MM.1S (cell line): ENCODE results near the gene XPO5.

ENCODE experiments used
- DNase-seq: peaks from one replicate; pipeline ENCODE4 v3.0.0-alpha.2; 2015
- H2AFZ ChIP-seq: fragments of 300-600 bp; sonication (generic); 2 replicates; pipeline ENCODE4 v1.6.0; 2016; ENCODE audit warnings: antibody characterized with exemption, low read length
- H3F3A ChIP-seq: fragments of 300-600 bp; sonication (generic); 2 replicates; pipeline ENCODE4 v1.6.1; 2016; ENCODE audit warnings: mild to moderate bottlenecking, antibody characterized with exemption, low read length, moderate library complexity, mixed read lengths; ENCODE audit not compliant: insufficient read depth
- H3K27ac ChIP-seq: fragments of 300-600 bp; sonication (generic); 2 replicates; pipeline ENCODE4 v1.5.1; 2016; ENCODE audit warnings: mild to moderate bottlenecking, low read length
- H3K27me3 ChIP-seq: fragments of 300-600 bp; sonication (generic); replicated peaks from 2 replicates; pipeline ENCODE4 v1.6.0; 2016; ENCODE audit warnings: low read length; ENCODE audit not compliant: insufficient read depth
- H3K36me3 ChIP-seq: fragments of 300-600 bp; sonication (generic); replicated peaks from 2 replicates; pipeline ENCODE4 v1.6.1; 2016; ENCODE audit warnings: mild to moderate bottlenecking, low read length, mixed read lengths; ENCODE audit not compliant: insufficient read depth
- H3K4me1 ChIP-seq: fragments of 300-600 bp; sonication (generic); 2 replicates; pipeline ENCODE4 v1.6.1; 2016; ENCODE audit warnings: low read length, mixed read lengths
- H3K4me2 ChIP-seq: fragments of 300-600 bp; sonication (generic); 2 replicates; pipeline ENCODE4 v1.6.0; 2016; ENCODE audit warnings: low read depth, low read length
- H3K4me3 ChIP-seq: fragments of 300-600 bp; sonication (generic); 2 replicates; pipeline ENCODE4 v1.5.1; 2016; ENCODE audit warnings: low read length, mixed read lengths
- H3K79me2 ChIP-seq: fragments of 300-600 bp; sonication (generic); 2 replicates; pipeline ENCODE4 v1.6.1; 2016; ENCODE audit warnings: mixed run types, low read length, mixed read lengths
- H3K9ac ChIP-seq: fragments of 300-600 bp; sonication (generic); 2 replicates; pipeline ENCODE4 v1.6.1; 2016; ENCODE audit warnings: low read length, mixed read lengths
- H3K9me2 ChIP-seq: fragments of 300-600 bp; sonication (generic); replicated peaks from 2 replicates; pipeline ENCODE4 v1.6.1; 2016; ENCODE audit warnings: mild to moderate bottlenecking, low read length, mixed read lengths; ENCODE audit not compliant: insufficient read depth
- H3K9me3 ChIP-seq: fragments of 300-600 bp; sonication (generic); replicated peaks from 2 replicates; pipeline ENCODE4 v1.6.1; 2016; ENCODE audit warnings: mild to moderate bottlenecking, low read length, mixed read lengths; ENCODE audit not compliant: insufficient read depth
- H4K20me1 ChIP-seq: fragments of 300-600 bp; sonication (generic); 2 replicates; pipeline ENCODE4 v1.6.1; 2016; ENCODE audit warnings: mild to moderate bottlenecking, low read length, moderate library complexity, mixed read lengths; ENCODE audit not compliant: insufficient read depth
- CTCF ChIP-seq: fragments of 300-600 bp; sonication (generic); IDR thresholded peaks from 2 replicates; pipeline ENCODE4 v1.5.1; 2016; ENCODE audit warnings: antibody characterized with exemption, low read length, mixed read lengths
- EZH2 ChIP-seq: fragments of 300-600 bp; sonication (generic); optimal IDR thresholded peaks from 2 replicates; pipeline ENCODE3; 2017; ENCODE audit warnings: low read depth, mild to moderate bottlenecking, antibody characterized with exemption, low read length, mixed read lengths
- EZH2phosphoT487 ChIP-seq: fragments of 300-600 bp; sonication (generic); IDR thresholded peaks from 2 replicates; pipeline ENCODE4 v1.6.1; 2018; ENCODE audit warnings: antibody characterized with exemption, low read length

Gene XPO5

GRCh38 chr6:43494321-43494720 lies 81.5 kb downstream of the XPO5 start:
- no peak overlapping the region for H3K27ac ChIP-seq
- H3F3A ChIP-seq: no peaks in the 10 kb centered on the region
- TF ChIP-seq EZH2phosphoT487 (no peak), CTCF (no peak), EZH2 (no peak)
- H3K9me3 ChIP-seq: no peaks in the 10 kb centered on the region
- H3K27me3 ChIP-seq: no peaks in the 10 kb centered on the region
- no peaks in the 10 kb centered on the region for H3K4me1 ChIP-seq
- H3K4me2 ChIP-seq: no peak overlapping the region
- no peak overlapping the region for H3K9ac ChIP-seq
- no peaks in the 10 kb centered on the region for H4K20me1 ChIP-seq
- no peaks in the 10 kb centered on the region for H3K9me2 ChIP-seq
- H3K4me3 ChIP-seq: no peak overlapping the region
- H3K36me3 ChIP-seq: 0 out of 2 replicates have a peak, but pooled peaks cover 3% of the 10 kb centered on the region
- no peak for DNase-seq
- H3K79me2 ChIP-seq: peaks cover 9% of the 10 kb centered on the region; the same call in 1 of the 2 replicates
- no peak overlapping the region for H2AFZ ChIP-seq

- no peak overlapping the region for H3K4me3 ChIP-seq
- H3K9ac ChIP-seq: no peak overlapping the region
- no peaks in the 10 kb centered on the region for H4K20me1 ChIP-seq
- no peak for DNase-seq
- 0 out of 2 replicates have a peak, but pooled peaks cover 3% of the 10 kb centered on the region for H3K36me3 ChIP-seq
- H3K9me3 ChIP-seq: no peaks in the 10 kb centered on the region
- H3K27me3 ChIP-seq: no peaks in the 10 kb centered on the region
- no peak overlapping the region for H3K27ac ChIP-seq
- H3K79me2 ChIP-seq: peaks cover 13% of the 10 kb centered on the region; the same call in 1 of the 2 replicates
- TF ChIP-seq EZH2phosphoT487 (no peak), EZH2 (no peak), CTCF (no peak)
- H3K9me2 ChIP-seq: no peaks in the 10 kb centered on the region
- H3K4me1 ChIP-seq: no peaks in the 10 kb centered on the region
- H3K4me2 ChIP-seq: no peak overlapping the region
- H2AFZ ChIP-seq: no peak overlapping the region
- H3F3A ChIP-seq: no peaks in the 10 kb centered on the region
These were observed 82.0 kb downstream of the XPO5 start for GRCh38 chr6:43493833-43494232.

GRCh38 chr6:43493230-43493629 lies 82.6 kb downstream of the XPO5 start:
- Histone ChIP-seq H4K20me1 (no peaks in the 10 kb centered on the region), H3K4me3 (no peak overlapping the region), H3K79me2 (peaks cover 18% of the 10 kb centered on the region), H3K4me1 (no peaks in the 10 kb centered on the region), H3K9ac (no peak overlapping the region), H3K9me2 (no peaks in the 10 kb centered on the region), H3K9me3 (no peaks in the 10 kb centered on the region), H3K36me3 (no peaks in the 10 kb centered on the region), H2AFZ (no peak overlapping the region), H3F3A (no peaks in the 10 kb centered on the region), H3K27ac (no peak overlapping the region), H3K4me2 (no peak overlapping the region), H3K27me3 (no peaks in the 10 kb centered on the region)
- DNase-seq: no peak
- TF ChIP-seq EZH2phosphoT487 (no peak), CTCF (no peak), EZH2 (no peak)

- no peak overlapping the region for H3K9ac ChIP-seq
- no peak overlapping the region for H3K27ac ChIP-seq
These were observed 83.2 kb downstream of the XPO5 start for GRCh38 chr6:43492673-43493072.

More at GRCh38 chr6:43492673-43493072, 83.2 kb downstream of the XPO5 start:
- Histone ChIP-seq H3K27me3 (no peaks in the 10 kb centered on the region), H2AFZ (no peak overlapping the region), H3K9me2 (no peaks in the 10 kb centered on the region), H3K9me3 (no peaks in the 10 kb centered on the region), H3F3A (no peaks in the 10 kb centered on the region), H4K20me1 (no peaks in the 10 kb centered on the region), H3K4me3 (no peak overlapping the region), H3K4me1 (no peaks in the 10 kb centered on the region), H3K4me2 (no peak overlapping the region), H3K36me3 (no peaks in the 10 kb centered on the region), H3K79me2 (peaks cover 21% of the 10 kb centered on the region)
- no peak for DNase-seq
- TF ChIP-seq EZH2phosphoT487 (no peak), EZH2 (no peak), CTCF (no peak)
